Stimulated activated CD8-positive, alpha-beta memory T cell treated with anti-CD3 and anti-CD28 coated beads, Interleukin-4, amount 100 ng/mL, for 24 hours (primary cell): Measurements from ENCODE around the gene SPANXC.
"Not testable (repeated sequence)": the region's sequence is repeated elsewhere in the genome, so short reads cannot be mapped to it uniquely, and the experiment has no call there.

ENCODE experiments used
- DNase-seq: peaks from one replicate; pipeline ENCODE4 v3.0.0-alpha.2; 2020; ENCODE audit warnings: low read depth

The SPANXC gene

GRCh38 chrX:141242417-141242816 is at the start of gene SPANXC:
SPANXC (minus strand) TSS chrX:141242517; CDS start chrX:141242457, 60 bp downstream.
- not testable (repeated sequence) for DNase-seq

GRCh38 chrX:141279476-141279875 is 37.2 kb upstream of the SPANXC start:
- no peak for DNase-seq

- DNase-seq = no peak
These were observed 36.0 kb upstream of the SPANXC start for GRCh38 chrX:141278306-141278705.

GRCh38 chrX:141258080-141258479 is 15.8 kb upstream of the SPANXC start:
- no peak for DNase-seq

- DNase-seq = no peak
These were observed 20.7 kb downstream of the SPANXC start for GRCh38 chrX:141221611-141222010.

- no peak for DNase-seq
These were observed 21.8 kb downstream of the SPANXC start for GRCh38 chrX:141220342-141221008.

- no peak for DNase-seq
These were observed 28.1 kb downstream of the SPANXC start for GRCh38 chrX:141214196-141214595.

- DNase-seq = no peak
These were observed 40.4 kb downstream of the SPANXC start for GRCh38 chrX:141201962-141202361.
